Measurements from ENCODE around the gene SLC35E1.

SLC35E1 gene

DNA sequence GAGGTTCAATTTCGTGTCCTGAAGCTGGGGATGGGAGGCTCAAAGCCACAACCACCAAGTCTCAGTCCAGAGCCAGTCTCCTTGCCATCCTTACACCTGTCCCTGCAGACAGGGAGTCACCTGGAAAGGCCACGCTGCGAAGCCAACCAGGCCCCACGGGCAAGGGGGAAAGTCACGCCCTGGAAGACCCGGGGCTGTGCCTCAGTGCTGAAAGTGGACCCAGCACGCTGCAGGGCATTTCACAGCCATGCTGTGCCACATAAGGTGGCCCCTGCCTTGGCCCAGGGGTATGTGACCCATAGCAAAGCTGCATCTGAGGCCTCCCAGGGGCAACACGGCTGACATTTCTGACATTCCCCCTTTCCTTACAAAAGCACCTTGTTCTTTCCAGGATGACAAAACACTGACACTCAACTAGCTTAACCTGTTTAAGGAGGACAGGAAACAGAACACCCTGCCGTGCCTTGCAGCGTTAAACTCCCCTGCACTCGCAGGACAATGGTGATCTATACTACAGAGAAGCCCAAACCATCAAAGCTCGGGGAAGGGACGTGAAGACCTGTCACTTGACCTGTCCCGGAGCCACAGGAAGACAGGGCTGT, 44.8 kb downstream of the SLC35E1 start:
- no peak for DNase-seq
- Histone ChIP-seq H3K4me3 (ENCODE audit: low read depth, low read length) (no peak overlapping the region), H3K9me3 (ENCODE audit: severe bottlenecking) (no peaks in the 10 kb centered on the region), H3K27me3 (ENCODE audit: insufficient read depth, low read depth, severe bottlenecking) (no peaks in the 10 kb centered on the region), H3K27ac (no peak overlapping the region), H3K36me3 (peaks cover 98% of the 10 kb centered on the region)
- TF ChIP-seq, protein P1, sequence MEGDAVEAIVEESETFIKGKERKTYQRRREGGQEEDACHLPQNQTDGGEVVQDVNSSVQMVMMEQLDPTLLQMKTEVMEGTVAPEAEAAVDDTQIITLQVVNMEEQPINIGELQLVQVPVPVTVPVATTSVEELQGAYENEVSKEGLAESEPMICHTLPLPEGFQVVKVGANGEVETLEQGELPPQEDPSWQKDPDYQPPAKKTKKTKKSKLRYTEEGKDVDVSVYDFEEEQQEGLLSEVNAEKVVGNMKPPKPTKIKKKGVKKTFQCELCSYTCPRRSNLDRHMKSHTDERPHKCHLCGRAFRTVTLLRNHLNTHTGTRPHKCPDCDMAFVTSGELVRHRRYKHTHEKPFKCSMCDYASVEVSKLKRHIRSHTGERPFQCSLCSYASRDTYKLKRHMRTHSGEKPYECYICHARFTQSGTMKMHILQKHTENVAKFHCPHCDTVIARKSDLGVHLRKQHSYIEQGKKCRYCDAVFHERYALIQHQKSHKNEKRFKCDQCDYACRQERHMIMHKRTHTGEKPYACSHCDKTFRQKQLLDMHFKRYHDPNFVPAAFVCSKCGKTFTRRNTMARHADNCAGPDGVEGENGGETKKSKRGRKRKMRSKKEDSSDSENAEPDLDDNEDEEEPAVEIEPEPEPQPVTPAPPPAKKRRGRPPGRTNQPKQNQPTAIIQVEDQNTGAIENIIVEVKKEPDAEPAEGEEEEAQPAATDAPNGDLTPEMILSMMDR (IDR thresholded peaks at IDR 0.05; ENCODE audit: low read depth, low read length): no peak

DNA sequence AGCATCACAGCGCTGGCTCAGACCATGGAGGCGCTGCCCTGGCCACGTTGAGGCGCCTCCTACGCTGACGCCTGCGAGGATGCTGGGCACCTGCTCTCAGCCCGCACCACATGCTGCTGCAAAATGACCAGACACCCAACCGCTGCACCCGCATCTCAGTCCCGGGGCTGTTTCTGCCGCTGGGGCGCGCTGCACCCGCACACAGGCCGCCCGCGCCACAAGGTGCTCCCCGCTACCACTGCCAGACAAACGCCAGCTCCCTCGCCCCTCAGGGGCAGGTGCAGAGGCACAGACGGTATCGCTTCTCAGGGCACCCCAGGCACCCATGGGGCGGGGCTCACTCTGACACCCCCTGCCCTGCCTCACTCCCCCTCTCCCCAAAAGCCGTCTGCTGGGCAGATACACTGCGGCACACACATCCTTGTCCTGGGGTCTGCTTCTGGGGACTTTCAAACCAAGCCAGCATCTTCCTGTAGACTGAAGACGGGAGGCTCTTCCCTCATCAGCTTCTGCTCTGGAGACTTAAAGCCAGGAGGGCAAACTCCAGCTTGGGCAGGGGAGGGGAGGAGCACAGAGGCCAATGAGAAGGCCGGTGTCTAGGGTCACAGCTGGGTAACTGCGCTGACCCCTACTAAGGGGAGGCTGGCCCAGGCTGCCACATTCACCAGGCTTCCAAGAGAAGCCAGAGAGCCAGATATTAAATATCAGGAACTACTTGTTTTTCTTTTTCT, 46.3 kb downstream of the SLC35E1 start:
- Histone ChIP-seq H3K9me3 (ENCODE audit: severe bottlenecking) (no peaks in the 10 kb centered on the region), H3K36me3 (peaks cover 96% of the 10 kb centered on the region), H3K4me3 (ENCODE audit: low read depth, low read length) (no peak overlapping the region), H3K27me3 (ENCODE audit: insufficient read depth, low read depth, severe bottlenecking) (no peaks in the 10 kb centered on the region), H3K27ac (no peak overlapping the region)
- DNase-seq: no peak
- TF ChIP-seq, protein P1 (IDR thresholded peaks at IDR 0.05; ENCODE audit: low read depth, low read length): no peak

DNA sequence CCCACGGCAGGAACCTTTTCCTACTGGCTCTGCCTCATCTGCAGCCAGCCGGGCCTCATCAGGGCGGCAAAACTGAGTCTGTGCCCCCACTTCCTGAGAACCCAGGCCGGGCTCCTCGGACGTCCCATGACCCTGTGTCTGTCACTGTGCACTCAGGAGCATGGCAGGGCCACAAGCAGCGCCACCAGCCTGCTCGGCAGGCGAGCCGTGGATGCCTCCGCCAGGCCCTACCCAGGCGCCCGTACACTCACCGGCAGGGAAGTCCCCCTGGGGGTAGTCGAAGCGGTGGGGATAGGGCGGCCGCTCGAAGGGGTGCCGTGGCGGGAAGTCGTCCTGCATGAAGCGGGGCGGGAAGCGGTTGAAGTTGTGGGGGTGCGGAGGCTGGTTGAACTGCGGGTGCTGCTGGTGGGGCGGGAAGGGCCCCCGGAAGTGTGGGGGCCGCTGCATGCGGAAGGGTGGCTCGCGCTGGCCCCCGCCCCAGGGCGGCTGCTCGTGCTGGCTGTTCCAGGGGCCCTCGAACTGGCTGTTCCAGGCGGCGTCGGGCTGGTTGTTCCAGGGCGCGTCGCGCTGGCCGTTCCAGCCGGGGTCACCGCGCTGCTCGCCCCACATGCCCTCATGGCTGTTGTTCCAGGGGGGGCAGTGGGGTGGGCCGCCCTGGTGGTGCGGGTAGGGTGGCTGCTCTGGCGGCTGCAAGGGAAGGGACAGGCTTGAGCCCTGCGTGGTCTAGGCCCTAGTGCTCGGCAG, 47.1 kb downstream of the SLC35E1 start:
- Histone ChIP-seq H3K9me3 (ENCODE audit: severe bottlenecking) (no peaks in the 10 kb centered on the region), H3K27ac (no peak overlapping the region), H3K4me3 (ENCODE audit: low read depth, low read length) (no peak overlapping the region), H3K36me3 (peaks cover 96% of the 10 kb centered on the region), H3K27me3 (ENCODE audit: insufficient read depth, low read depth, severe bottlenecking) (no peaks in the 10 kb centered on the region)
- no peak for DNase-seq
- TF ChIP-seq, protein P1 (IDR thresholded peaks at IDR 0.05; ENCODE audit: low read depth, low read length): no peak

DNA sequence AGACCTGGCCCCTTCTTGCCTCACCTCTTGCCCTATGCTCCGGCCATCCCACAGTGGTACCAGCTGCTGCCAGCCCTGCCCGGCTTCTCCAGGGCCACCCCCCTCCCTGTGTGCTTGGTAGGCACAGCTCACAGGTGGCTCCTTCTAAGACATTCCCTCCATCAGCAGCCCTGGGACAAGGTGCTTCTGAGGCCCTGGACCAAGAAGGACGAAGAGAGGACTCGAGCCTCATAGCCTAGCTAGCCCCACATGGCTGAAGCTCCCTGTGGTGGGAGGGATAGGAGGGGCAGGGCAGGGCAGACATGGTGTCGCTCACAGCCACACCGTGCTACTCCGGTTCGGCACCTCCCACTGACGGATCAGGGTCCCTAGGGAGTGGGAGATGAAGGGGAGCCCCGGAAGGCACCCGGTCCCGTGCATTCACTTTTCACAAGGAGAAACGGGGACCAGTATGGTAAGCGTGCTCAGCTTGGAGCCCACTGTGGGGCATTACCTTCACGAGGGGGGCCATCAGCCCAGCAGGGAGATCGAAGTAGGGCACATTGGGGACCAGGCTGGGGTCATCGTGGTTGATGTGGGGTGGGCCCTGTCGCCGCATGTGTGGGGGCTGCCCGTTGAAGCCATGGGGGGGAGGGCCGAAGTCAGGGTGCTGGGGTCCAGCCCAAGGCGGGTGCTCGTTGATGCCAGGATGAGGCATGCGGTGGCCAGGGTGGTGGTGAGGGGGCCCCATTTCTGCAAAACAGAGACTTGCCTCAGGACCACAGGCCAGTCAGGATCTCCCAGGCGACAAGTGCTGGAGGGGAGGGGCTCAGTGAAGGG, 49.4 kb downstream of the SLC35E1 start:
- H3K27me3 ChIP-seq (ENCODE audit: insufficient read depth, low read depth, severe bottlenecking): no peaks in the 10 kb centered on the region
- TF ChIP-seq, protein P1 (IDR thresholded peaks at IDR 0.05; ENCODE audit: low read depth, low read length): no peak
- no peak overlapping the region for H3K4me3 ChIP-seq (ENCODE audit: low read depth, low read length)
- H3K27ac ChIP-seq: no peak overlapping the region
- no peak for DNase-seq
- peaks cover 96% of the 10 kb centered on the region for H3K36me3 ChIP-seq
- H3K9me3 ChIP-seq (ENCODE audit: severe bottlenecking): no peaks in the 10 kb centered on the region

DNA sequence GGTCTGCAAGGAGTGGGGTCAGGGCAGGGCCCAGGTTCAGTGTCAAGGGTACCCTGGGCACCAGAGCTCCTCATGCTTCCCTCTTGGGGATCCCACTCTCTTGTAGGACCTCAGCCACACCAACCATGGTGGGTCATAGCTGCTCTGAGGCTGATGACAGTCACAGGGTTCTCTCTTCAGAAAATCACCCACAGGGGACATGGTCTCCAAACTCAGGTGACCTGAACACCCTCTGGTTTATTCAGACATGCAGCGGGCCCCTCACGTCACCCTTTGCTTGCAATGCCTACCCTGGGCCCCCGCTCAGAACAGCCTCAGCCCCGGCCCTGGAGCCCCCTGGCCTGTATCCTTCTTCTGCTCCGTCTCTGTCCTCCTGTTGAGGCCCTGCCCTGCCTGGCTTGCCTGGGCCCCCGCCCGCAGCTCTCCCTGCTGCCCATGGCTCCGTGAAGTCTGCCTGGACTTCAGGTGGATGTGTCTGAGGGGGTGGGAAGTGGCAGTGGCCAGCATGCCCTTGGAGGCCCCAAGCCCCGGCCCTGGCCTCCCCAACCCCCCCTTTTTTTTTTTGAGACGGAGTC, 50.4 kb downstream of the SLC35E1 start:
- Histone ChIP-seq H3K9me3 (ENCODE audit: severe bottlenecking) (no peaks in the 10 kb centered on the region), H3K27ac (no peak overlapping the region), H3K4me3 (ENCODE audit: low read depth, low read length) (no peak overlapping the region), H3K36me3 (peaks cover 96% of the 10 kb centered on the region), H3K27me3 (ENCODE audit: insufficient read depth, low read depth, severe bottlenecking) (no peaks in the 10 kb centered on the region)
- TF ChIP-seq, protein P1 (IDR thresholded peaks at IDR 0.05; ENCODE audit: low read depth, low read length): no peak
- DNase-seq: no peak
